ENCODE measurements around the gene CHAD.

- TF ChIP-seq POLR2A (IDR thresholded peaks at IDR 0.05) = no peak
- TF ChIP-seq CTCF (IDR thresholded peaks at IDR 0.05) = no peak
Observed at GRCh38 chr17:50470426-50470825, 1.7 kb upstream of the CHAD start.

Data from body of pancreas (tissue), 4 donors.